ENCODE measurements around the gene PPP5C.
A peak's percentile ranks its signal among the peaks of the same experiment; 100 is the strongest.
"Not testable (repeated sequence)": the region's sequence is repeated elsewhere in the genome, so short reads cannot be mapped to it uniquely, and the experiment has no call there.

Gene PPP5C

DNA sequence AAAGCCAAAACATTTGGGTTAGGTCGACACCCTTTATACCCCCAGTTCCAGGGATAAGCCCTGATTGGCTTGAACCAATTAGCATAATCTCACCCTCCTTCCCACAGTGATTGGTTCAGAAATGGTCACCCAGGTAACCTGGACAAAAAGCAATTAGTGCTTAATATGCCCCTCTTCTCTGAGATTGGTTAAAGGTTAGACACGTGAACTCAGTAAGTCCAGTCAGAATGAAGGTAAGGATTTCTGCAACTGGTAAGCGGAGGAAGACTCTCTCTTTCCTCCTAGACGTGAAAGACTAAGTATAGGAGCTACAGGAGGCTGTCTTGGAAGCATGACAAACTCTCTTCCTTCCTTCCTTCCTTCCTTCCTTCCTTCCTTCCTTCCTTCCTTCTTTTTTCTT, 83.1 kb downstream of the PPP5C start:
- DNase-seq (ENCODE audit: low read depth): no peak
- TF ChIP-seq, protein P1, sequence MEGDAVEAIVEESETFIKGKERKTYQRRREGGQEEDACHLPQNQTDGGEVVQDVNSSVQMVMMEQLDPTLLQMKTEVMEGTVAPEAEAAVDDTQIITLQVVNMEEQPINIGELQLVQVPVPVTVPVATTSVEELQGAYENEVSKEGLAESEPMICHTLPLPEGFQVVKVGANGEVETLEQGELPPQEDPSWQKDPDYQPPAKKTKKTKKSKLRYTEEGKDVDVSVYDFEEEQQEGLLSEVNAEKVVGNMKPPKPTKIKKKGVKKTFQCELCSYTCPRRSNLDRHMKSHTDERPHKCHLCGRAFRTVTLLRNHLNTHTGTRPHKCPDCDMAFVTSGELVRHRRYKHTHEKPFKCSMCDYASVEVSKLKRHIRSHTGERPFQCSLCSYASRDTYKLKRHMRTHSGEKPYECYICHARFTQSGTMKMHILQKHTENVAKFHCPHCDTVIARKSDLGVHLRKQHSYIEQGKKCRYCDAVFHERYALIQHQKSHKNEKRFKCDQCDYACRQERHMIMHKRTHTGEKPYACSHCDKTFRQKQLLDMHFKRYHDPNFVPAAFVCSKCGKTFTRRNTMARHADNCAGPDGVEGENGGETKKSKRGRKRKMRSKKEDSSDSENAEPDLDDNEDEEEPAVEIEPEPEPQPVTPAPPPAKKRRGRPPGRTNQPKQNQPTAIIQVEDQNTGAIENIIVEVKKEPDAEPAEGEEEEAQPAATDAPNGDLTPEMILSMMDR (conservative IDR thresholded peaks at IDR 0.05; ENCODE audit: low read length): no peak
- no peak overlapping the region for H3K4me3 ChIP-seq (ENCODE audit: low read length)

DNA sequence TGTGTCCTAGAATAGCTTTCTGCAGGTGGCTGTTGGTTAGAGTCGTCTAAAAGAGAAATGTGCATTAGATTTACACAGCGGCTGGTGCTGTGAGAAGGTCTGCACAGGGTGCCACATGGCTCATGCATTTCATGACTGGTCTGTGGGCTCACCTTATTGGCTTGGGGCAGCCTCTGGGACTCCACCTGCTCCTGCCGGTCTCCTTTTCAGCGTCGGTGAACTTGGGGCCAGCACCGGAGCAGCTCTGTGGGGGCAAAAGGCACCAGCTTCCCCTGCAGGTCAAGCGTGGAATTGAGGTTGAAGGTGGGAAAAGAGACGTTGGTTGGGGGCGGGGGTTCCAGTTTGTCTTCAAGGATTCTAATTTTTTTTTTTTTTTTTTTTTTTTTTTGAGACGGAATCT, 84.9 kb downstream of the PPP5C start:
- TF ChIP-seq, protein P1 (conservative IDR thresholded peaks at IDR 0.05; ENCODE audit: low read length): 0 out of 2 replicates have a peak, but pooled peaks have one; percentile 16
- no peak overlapping the region for H3K4me3 ChIP-seq (ENCODE audit: low read length)
- DNase-seq (ENCODE audit: low read depth): no peak

DNA sequence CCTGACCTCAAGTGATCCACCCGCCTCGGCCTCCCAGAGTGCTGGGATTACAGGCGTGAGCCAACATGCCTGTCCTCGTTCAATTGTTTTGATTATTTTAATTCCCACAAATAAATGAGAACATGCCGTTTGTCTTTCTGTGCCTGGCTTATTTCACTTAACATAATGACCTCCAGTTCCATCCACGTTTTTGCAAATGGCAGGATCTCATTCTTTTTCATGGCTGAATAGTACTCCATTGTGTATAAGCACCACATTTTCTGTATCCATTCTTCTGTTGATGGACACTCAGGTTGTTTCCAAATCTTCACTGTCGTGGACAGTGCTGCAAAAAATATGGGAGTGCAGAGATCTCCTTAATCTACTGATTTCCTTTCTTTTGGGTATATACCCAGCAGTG, 86.6 kb downstream of the PPP5C start:
- H3K4me3 ChIP-seq (ENCODE audit: low read length); DNase-seq (ENCODE audit: low read depth): not testable (repeated sequence)

DNA sequence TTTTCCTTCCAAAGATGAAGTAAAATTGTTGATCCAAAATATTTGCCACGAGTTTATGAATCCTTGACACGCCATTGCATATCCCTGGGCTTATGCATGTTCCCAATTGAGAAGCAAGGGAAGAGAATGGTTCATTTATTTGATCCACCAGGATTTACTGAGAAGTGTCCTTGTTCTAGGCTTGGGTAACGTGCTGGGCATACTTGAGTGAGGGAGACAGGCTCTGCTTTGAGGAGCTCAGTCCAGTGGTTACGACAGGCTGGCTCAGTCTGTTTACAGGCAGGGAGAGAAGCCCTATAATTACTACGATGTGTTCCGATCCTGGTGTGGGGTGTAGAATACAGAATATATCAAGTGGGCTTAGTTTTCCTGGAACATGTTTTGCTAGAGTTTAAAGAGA, 88.1 kb downstream of the PPP5C start:
- no peak for DNase-seq (ENCODE audit: low read depth)
- TF ChIP-seq, protein P1 (conservative IDR thresholded peaks at IDR 0.05; ENCODE audit: low read length): no peak
- H3K4me3 ChIP-seq (ENCODE audit: low read length): no peak overlapping the region

DNA sequence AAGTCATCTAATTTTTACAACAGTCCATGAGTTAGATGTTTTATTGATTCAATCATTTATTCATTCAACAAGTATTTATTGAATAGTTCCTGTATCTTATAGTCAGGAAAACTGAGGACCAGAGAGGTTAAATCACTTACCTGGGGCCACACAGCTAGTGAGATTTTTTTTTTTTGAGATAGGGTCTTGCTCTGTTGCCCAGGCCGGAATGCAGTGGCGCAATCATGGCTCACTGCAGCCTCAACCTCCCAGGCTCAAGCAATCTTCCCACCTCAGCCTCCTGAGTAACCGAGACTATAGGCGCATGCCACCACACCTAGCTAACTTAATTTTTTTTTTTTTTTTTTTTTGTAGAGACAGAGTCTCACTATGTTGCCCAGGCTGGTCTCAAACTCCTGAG, 88.8 kb downstream of the PPP5C start:
- DNase-seq (ENCODE audit: low read depth); H3K4me3 ChIP-seq (ENCODE audit: low read length): not testable (repeated sequence)
